Measurements from ENCODE around the gene ART1.

DNA sequence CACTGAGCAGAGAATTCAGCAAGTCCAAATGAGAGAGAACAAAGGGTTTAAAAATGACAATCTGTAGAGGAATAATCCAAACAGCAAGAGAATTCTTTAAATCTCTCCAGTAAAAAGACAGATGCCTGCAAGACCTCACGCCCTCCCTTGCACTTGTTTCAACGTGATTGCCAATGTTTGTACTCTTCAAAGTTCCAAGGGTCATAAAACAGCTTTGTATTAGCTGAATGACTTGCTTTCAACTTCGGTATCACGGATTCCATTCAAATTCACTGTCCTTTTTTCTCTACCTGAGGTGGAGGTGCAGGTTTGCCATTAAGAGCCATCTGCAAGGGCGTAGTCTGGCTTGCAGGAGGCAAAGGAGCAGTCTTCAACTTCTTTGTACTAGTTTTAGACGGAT, 67.3 kb downstream of the ART1 start:
- no peak for TF ChIP-seq EZH2 (IDR thresholded peaks at IDR 0.05; ENCODE audit: insufficient read depth, low read length)
- TF ChIP-seq, protein P1, sequence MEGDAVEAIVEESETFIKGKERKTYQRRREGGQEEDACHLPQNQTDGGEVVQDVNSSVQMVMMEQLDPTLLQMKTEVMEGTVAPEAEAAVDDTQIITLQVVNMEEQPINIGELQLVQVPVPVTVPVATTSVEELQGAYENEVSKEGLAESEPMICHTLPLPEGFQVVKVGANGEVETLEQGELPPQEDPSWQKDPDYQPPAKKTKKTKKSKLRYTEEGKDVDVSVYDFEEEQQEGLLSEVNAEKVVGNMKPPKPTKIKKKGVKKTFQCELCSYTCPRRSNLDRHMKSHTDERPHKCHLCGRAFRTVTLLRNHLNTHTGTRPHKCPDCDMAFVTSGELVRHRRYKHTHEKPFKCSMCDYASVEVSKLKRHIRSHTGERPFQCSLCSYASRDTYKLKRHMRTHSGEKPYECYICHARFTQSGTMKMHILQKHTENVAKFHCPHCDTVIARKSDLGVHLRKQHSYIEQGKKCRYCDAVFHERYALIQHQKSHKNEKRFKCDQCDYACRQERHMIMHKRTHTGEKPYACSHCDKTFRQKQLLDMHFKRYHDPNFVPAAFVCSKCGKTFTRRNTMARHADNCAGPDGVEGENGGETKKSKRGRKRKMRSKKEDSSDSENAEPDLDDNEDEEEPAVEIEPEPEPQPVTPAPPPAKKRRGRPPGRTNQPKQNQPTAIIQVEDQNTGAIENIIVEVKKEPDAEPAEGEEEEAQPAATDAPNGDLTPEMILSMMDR (IDR thresholded peaks at IDR 0.05; ENCODE audit: insufficient read depth, low read depth, low read length): no peak
